HG03565 (cell line): ENCODE data around the gene MEX3A.

ENCODE experiments used
- ATAC-seq: cut with Tn5 transposase; IDR thresholded peaks from one replicate; pipeline ENCODE4 v1.9.1; 2021; ENCODE audit warnings: mild to moderate bottlenecking, moderate library complexity; ENCODE audit not compliant: unreplicated experiment

Gene MEX3A

DNA sequence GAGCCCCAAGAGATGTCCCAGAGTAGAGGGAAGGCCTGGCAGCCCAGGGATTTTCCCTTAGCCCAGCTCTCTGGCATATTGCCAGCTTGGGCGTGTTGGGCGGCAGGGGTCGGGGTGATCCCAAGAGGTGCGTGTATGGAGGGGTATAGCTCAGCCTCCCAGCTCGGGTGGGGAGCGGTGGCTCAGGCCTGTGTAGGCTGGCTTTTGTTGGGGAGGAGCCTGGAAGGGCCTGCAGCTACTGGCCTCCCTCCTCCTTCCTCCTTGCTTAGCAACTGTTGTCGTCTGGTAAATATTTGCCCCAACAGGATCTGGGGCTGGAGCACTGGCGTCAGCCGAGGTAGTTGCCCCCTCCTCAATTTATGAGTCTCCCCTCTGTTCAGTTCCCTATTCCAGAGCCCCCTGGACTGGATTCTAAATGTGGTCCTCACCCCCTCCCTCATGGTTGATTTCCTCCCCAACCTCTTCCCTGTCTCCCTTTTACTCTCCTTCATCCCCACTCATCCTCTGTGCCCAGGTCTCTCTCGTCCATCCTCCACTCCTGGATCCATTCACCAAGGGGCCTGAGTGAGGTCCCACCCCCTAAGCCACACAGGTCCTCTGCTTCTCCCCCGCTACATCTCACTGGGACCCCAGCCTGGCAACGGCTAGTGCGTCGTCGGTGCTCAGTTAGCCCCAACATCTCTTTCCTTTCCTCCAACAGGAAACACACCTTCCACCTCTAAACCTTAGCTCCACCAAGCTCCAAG lies 22.0 kb upstream of the MEX3A start:
- ATAC-seq: no peak

DNA sequence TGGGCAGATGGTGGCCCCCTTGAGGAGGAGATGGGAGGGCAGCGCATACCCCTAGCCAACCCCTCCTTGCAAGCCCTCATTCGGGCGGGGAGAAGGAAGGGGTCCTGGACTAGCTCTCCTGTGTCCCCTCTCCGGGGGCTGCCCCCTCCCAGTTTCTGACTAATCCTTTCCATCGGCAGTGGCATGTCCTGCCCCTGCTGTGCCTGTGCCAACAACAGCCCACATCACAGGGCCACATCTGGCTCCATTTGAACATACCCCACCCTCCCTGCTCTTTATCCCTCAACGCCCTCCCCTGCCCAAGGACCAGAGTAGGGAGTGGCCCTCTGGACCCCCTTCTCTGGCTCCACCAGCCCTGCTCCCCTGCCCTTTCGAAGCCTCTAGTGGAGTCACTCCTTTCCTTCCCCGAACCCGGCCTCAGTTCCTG lies 21.3 kb upstream of the MEX3A start:
- ATAC-seq: no peak

DNA sequence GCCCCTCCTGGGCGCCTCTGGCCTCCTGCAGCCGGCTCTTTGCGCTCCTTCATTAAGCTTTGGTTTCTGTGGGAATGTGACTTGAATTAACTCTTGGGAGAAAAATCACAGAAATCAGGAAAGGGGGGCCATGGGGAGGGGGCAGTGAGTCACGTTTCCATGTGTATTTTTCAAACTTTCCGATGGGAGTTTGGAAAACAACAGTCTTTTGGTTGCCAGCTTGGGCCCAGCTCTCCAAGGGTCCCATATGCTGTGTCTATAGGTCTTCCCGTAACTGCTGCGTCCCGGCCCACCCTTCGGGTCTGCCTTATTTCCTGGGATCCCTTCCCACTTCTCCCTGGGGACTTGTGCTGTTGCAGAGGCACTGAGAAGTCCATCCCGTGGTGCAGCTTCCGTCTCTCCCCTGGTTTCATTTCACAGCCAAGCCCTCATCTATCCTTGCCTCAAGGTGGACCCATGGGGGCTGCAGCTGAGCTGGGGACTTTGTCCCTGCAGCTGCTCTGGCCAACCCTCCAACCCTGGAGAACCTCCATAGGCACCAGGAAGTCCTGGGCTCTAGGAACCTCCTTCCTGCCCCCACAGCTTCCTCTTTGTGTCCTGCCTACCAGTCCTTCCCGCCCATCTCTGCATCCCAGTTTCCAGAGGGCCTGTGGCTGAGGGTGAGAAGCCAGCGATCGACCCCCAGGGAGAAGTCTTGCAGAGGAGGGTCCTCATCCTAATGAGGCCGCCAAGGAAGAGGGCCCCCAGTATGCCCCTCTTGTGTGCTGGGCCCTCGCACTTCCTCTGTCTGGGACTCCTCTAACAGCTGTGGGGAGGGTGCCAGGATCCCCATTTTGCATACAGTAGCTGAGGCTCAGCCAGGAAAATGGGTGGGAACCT lies 20.6 kb upstream of the MEX3A start:
- ATAC-seq: no peak

- no peak for ATAC-seq
Measured at GRCh38 chr1:156101880-156102279, 19.6 kb upstream of the MEX3A start.

DNA sequence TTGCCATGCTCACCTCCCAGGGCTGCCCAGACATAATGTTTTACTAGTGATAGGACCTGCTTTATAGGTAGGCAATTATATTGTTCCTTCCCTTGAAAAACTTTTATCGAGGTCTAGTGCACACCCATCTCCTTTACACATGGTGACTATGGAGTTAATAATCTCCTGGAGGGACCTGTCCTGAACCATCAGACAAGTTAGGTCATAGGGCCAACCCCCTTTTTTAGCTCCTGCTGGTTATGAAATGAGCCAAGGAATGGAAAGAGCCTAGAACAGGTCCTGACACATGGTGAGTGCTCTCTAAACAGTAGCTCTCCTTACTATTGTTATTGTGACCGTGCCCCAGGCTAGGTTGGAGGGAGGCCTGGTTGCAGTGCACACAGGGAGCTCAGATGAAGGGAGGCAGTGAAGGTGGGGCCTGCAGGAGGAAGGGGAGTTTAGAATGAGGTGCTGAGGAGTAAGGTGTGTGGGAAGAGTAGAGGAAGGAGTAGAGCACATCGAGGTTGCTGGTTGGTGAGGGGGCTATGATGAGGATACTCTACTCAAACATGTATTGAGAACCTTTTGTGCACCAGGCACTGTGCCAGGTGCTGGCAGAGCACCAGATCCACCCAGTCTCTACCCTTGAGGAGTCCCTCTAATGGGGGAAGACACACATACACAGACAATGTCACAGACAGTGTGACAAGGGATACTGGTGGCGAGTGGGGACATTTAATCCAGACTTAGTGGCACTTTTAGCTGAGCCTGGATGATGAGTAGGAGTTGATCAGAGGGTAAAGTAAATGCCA lies 18.1 kb upstream of the MEX3A start:
- no peak for ATAC-seq

GRCh38 chr1:156099282-156099681 lies 17.0 kb upstream of the MEX3A start:
- no peak for ATAC-seq

- ATAC-seq: no peak
Measured at GRCh38 chr1:156098784-156099183, 16.5 kb upstream of the MEX3A start.

GRCh38 chr1:156097499-156098178 lies 15.4 kb upstream of the MEX3A start:
- no peak for ATAC-seq

DNA sequence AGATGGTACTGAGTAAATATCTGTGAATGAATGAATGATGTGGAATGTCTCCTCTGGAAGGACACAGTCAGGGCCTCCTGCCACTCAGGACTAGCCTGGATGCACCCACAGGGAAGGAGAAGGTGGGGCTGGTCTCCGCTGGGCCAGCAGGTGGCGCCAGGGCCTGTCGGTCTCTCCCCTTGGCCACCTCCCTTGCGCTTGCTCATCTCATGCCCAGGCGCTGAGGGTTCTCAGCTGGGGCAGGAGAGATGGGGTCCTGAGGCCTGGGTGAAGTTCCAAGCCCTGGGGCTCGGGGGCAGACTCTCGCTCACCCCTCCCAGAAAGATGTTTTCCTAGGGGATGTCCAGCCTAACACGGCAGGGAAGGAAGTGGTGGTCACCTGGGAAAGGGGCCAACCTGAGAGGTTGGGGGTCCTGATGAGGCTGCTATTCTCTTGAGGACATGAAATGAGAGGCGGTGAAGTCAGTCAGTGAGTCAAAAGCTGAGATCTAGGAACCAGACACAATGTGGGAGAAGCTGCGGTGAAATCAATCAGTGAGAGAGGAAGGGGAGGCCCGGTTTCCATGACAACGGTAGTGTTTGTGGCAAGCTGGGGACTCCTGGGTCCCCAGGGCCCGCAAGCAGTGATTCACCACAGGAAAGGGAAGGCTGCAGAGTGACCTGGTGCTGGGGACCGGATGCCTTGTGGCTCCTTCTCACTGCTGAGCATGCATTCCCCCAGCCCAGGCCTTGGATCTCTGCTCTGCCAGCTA lies 14.6 kb upstream of the MEX3A start:
- ATAC-seq: peak; percentile 53

- no peak for ATAC-seq
Measured at GRCh38 chr1:156095906-156096508, 13.7 kb upstream of the MEX3A start.

- ATAC-seq: no peak
Measured at GRCh38 chr1:156091610-156092009, 9.3 kb upstream of the MEX3A start.

- ATAC-seq: no peak
Measured at GRCh38 chr1:156090840-156091188, 8.5 kb upstream of the MEX3A start.

DNA sequence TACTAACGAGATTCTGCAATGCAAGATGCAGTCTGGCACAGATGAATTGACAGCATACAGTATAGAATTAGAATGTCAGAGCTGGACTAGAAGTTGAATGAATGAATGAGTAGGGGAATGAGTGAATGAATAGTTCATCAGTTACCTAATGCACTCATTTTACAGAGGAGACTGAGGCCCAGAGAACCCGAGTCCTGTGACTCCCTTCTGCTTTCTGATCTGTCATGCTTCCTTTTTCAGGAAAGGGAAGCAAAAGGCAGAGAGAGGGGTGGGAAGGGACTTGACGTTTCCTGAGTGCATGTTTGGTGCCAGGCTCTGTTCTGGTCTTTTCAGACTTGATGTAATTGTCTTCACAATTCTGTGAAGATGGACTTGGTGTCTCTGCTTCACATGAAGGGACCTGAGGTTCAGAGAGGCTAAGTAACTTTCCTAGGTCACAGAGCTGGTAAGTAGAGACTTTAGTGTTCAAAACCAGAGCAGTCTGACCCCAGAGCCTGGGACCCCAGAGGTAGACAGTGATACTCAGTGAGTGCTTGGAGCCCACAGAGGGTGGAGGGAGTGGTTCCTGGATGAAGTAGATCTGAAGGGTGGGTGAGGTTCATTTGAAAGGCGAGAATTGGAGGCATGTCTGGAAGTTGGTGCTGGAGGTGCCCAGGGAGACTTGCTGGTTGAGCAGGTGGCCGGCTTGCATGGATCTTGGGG lies 8.0 kb upstream of the MEX3A start:
- ATAC-seq: no peak

DNA sequence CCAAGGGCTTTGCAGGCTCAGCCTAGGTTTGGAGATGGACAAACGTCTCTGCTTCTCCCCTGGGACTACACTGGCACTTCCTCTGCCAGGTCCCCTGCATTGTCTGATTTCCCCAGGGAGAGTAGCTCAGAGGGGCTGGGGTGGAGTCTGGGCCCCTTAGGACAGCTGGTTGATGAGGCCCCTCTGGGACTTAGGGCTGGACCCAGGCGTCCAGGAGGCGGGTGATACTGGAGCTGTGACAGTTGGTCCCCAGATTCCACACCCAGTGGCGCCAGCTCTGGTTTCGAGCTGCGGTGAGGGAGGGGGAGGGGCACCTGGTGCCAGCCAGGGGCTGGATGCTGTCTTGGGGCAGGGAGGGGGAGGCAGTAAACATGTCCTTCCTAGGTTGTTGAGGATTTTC lies 7.4 kb upstream of the MEX3A start:
- no peak for ATAC-seq

DNA sequence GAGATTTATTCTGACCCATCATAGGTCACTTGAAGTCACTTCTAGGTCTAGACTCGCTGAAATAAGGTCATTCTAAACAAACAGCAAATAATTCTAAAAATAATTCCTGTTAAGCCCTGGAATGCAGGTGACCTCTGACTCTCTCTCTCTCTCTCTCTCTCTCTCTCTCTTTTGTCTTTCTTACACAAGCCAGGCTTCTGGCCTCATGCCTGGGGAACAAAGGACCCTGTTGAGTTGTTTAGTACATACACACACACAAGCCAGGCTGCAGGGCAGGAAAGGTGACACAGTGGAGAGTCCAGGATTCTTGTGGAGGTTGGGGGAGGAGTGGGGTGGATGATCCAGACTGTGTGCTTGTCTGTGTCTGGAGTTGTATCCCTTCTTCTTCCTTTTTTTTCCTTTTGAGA lies 4.0 kb upstream of the MEX3A start:
- ATAC-seq: no peak

- ATAC-seq: no peak
Measured at GRCh38 chr1:156083800-156084790, 1.8 kb upstream of the MEX3A start.

- ATAC-seq: no peak
Measured at GRCh38 chr1:156081917-156082308, 352 bp downstream of the MEX3A start.
